Occipital lobe (tissue), 2 donors: Measurements from ENCODE around the gene KATNA1. TPM values are rescaled to one million over a fixed set of nuclear protein-coding genes. Genes with fewer than 3 reads are reported as not detected.

Source experiments
- small RNA-seq: library from RNA; depleted of rRNA; stranded (forward); fragments of <200 nt; gene quantifications from one replicate; pipeline ENCODE3, GENCODE V24; 2014
- total RNA-seq: library from RNA; depleted of rRNA; stranded (reverse); fragments of >200 nt; gene quantifications from one replicate; pipeline ENCODE4 v1.2.3, GENCODE V29; 2014

KATNA1 gene
- total RNA-seq, 1 donor from 2014 or later, result 28.5 TPM

Small RNA genes lying within 50 kb of the gene (small RNA-seq; reads per million reads assigned to genes)
- not detected for gene RF00019
- not detected for gene RF00410

Other genes with a start within 250 kb of the KATNA1 start
- 7.3 TPM for gene SUMO4, start 248.5 kb downstream of the KATNA1 start, total RNA-seq
- 1.1 TPM for gene ZC3H12D, start 163.7 kb downstream of the KATNA1 start, total RNA-seq
- 38.1 TPM for gene PPIL4, start 102.7 kb downstream of the KATNA1 start, total RNA-seq
- gene GINM1, start 82.3 kb downstream of the KATNA1 start, total RNA-seq, result 28.4 TPM
- 29.5 TPM for gene LATS1, start 69.4 kb upstream of the KATNA1 start, total RNA-seq
- gene NUP43, start 97.8 kb upstream of the KATNA1 start, total RNA-seq, result 23.9 TPM
- gene PCMT1, start 101.0 kb upstream of the KATNA1 start, total RNA-seq, result 173 TPM
- 35.2 TPM for gene LRP11, start 215.6 kb upstream of the KATNA1 start, total RNA-seq
- not detected for gene RAET1E, start 249.4 kb upstream of the KATNA1 start, total RNA-seq